ENCODE data around the gene MOB3B. TPM values are rescaled to one million over a fixed set of nuclear protein-coding genes. Genes with fewer than 3 reads are reported as not detected.
A peak's percentile ranks its signal among the peaks of the same experiment; 100 is the strongest.

The MOB3B gene
- total RNA-seq, 1 donor from 2014 or later = 21.8 TPM

- Mint-ChIP-seq H3K27me3 (ENCODE audit: low read depth) (no peaks in the 10 kb centered on the region), H3K9me3 (no peaks in the 10 kb centered on the region), H3K4me1 (peaks cover 47% of the 10 kb centered on the region), H3K36me3 (ENCODE audit: low read depth) (peaks cover 9% of the 10 kb centered on the region), H3K27ac (ENCODE audit: unreplicated experiment) (peak overlapping the region; percentile 100), H3K4me3 (peak overlapping the region; percentile 99)
- DNase-seq (ENCODE audit: low read depth, low spot score) = no peak
- no peak for TF ChIP-seq CTCF (conservative IDR thresholded peaks at IDR 0.05)
Observed at GRCh38 chr9:27572061-27572460, 42.4 kb upstream of the MOB3B start.

GRCh38 chr9:27571011-27571410 lies 41.4 kb upstream of the MOB3B start:
- DNase-seq (ENCODE audit: low read depth, low spot score) = no peak
- no peak for TF ChIP-seq CTCF (conservative IDR thresholded peaks at IDR 0.05)
- Mint-ChIP-seq H3K4me1 (peaks cover 52% of the 10 kb centered on the region), H3K27ac (ENCODE audit: unreplicated experiment) (no peak overlapping the region), H3K4me3 (peak overlapping the region; percentile 72), H3K27me3 (ENCODE audit: low read depth) (no peaks in the 10 kb centered on the region), H3K36me3 (ENCODE audit: low read depth) (peaks cover 13% of the 10 kb centered on the region), H3K9me3 (no peaks in the 10 kb centered on the region)

GRCh38 chr9:27569406-27569805 lies 39.8 kb upstream of the MOB3B start:
- no peak overlapping the region for H3K27ac Mint-ChIP-seq (ENCODE audit: unreplicated experiment)

GRCh38 chr9:27566118-27566517 lies 36.5 kb upstream of the MOB3B start:
- Mint-ChIP-seq H3K36me3 (ENCODE audit: low read depth) (peaks cover 14% of the 10 kb centered on the region), H3K4me1 (peaks cover 21% of the 10 kb centered on the region), H3K27ac (ENCODE audit: unreplicated experiment) (no peak overlapping the region), H3K27me3 (ENCODE audit: low read depth) (no peaks in the 10 kb centered on the region), H3K4me3 (no peak overlapping the region), H3K9me3 (no peaks in the 10 kb centered on the region)
- no peak for DNase-seq (ENCODE audit: low read depth, low spot score)
- TF ChIP-seq CTCF (conservative IDR thresholded peaks at IDR 0.05) = no peak

More at GRCh38 chr9:27569406-27569805, 39.8 kb upstream of the MOB3B start:
- TF ChIP-seq CTCF (conservative IDR thresholded peaks at IDR 0.05) = no peak
- H3K27me3 Mint-ChIP-seq (ENCODE audit: low read depth) = no peaks in the 10 kb centered on the region
- H3K4me3 Mint-ChIP-seq = no peak overlapping the region
- peaks cover 19% of the 10 kb centered on the region for H3K36me3 Mint-ChIP-seq (ENCODE audit: low read depth)
- no peak for DNase-seq (ENCODE audit: low read depth, low spot score)
- no peaks in the 10 kb centered on the region for H3K9me3 Mint-ChIP-seq
- H3K4me1 Mint-ChIP-seq = peaks cover 46% of the 10 kb centered on the region

- TF ChIP-seq CTCF (conservative IDR thresholded peaks at IDR 0.05) = no peak
- H3K4me3 Mint-ChIP-seq = no peak overlapping the region
- no peaks in the 10 kb centered on the region for H3K27me3 Mint-ChIP-seq (ENCODE audit: low read depth)
- H3K4me1 Mint-ChIP-seq = peaks cover 16% of the 10 kb centered on the region
- H3K36me3 Mint-ChIP-seq (ENCODE audit: low read depth) = peaks cover 14% of the 10 kb centered on the region
- H3K9me3 Mint-ChIP-seq = no peaks in the 10 kb centered on the region
- no peak overlapping the region for H3K27ac Mint-ChIP-seq (ENCODE audit: unreplicated experiment)
- no peak for DNase-seq (ENCODE audit: low read depth, low spot score)
Observed at GRCh38 chr9:27565696-27566095, 36.1 kb upstream of the MOB3B start.

- Mint-ChIP-seq H3K4me3 (no peak overlapping the region), H3K9me3 (no peaks in the 10 kb centered on the region), H3K27ac (ENCODE audit: unreplicated experiment) (no peak overlapping the region), H3K36me3 (ENCODE audit: low read depth) (peaks cover 14% of the 10 kb centered on the region), H3K4me1 (peaks cover 12% of the 10 kb centered on the region), H3K27me3 (ENCODE audit: low read depth) (no peaks in the 10 kb centered on the region)
- no peak for TF ChIP-seq CTCF (conservative IDR thresholded peaks at IDR 0.05)
- DNase-seq (ENCODE audit: low read depth, low spot score) = no peak
Observed at GRCh38 chr9:27564670-27565069, 35.1 kb upstream of the MOB3B start.
